ENCODE measurements around the gene CTBP1. TPM values are rescaled to one million over a fixed set of nuclear protein-coding genes. Genes with fewer than 3 reads are reported as not detected.
A peak's percentile ranks its signal among the peaks of the same experiment; 100 is the strongest.

The CTBP1 gene
- total RNA-seq, 4 donors from 2014 or later, result 145 to 255 (median 181) TPM

GRCh38 chr4:1178300-1179088 lies 70.4 kb downstream of the CTBP1 start:
- Histone ChIP-seq H3K9me3 (no peaks in the 10 kb centered on the region), H3K27me3 (no peaks in the 10 kb centered on the region), H3K36me3 (no peaks in the 10 kb centered on the region), H3K27ac (no peak overlapping the region), H3K4me3 (no peak overlapping the region), H3K4me1 (peaks cover 31% of the 10 kb centered on the region)
- WGBS, result 77% methylated on average over 4 of the region's 11 CpGs
- no peak for DNase-seq (ENCODE audit: low spot score in 2 of 2)
- TF ChIP-seq CTCF (IDR thresholded peaks at IDR 0.05) (no peak), POLR2AphosphoS5 (IDR thresholded peaks at IDR 0.05) (no peak), POLR2A (IDR thresholded peaks at IDR 0.05) (no peak), EP300 (IDR thresholded peaks at IDR 0.05) (no peak)

- H3K4me3 ChIP-seq, result no peak overlapping the region
- peak in 1 of 2 donors; percentile 66 for DNase-seq (ENCODE audit: low spot score in 2 of 2)
- no peaks in the 10 kb centered on the region for H3K9me3 ChIP-seq
- no peaks in the 10 kb centered on the region for H3K36me3 ChIP-seq
- peak overlapping the region; percentile 54 for H3K27ac ChIP-seq
- 33% methylated on average over 7 of the region's 28 CpGs for WGBS
- peaks cover 41% of the 10 kb centered on the region for H3K4me1 ChIP-seq
- H3K27me3 ChIP-seq, result peaks cover 7% of the 10 kb centered on the region
- no peak for TF ChIP-seq CTCF (IDR thresholded peaks at IDR 0.05)
- TF ChIP-seq POLR2AphosphoS5 (IDR thresholded peaks at IDR 0.05), result no peak
- no peak for TF ChIP-seq EP300 (IDR thresholded peaks at IDR 0.05)
- TF ChIP-seq POLR2A (IDR thresholded peaks at IDR 0.05), result no peak
Observed at GRCh38 chr4:1177274-1178141, 71.4 kb downstream of the CTBP1 start.

- WGBS, result no CpG with 5 or more reads among the region's 1 CpG
- Histone ChIP-seq H3K4me1 (peaks cover 49% of the 10 kb centered on the region), H3K27ac (peak overlapping the region; percentile 54), H3K4me3 (no peak overlapping the region), H3K27me3 (peaks cover 16% of the 10 kb centered on the region), H3K9me3 (no peaks in the 10 kb centered on the region), H3K36me3 (no peaks in the 10 kb centered on the region)
- no peak for TF ChIP-seq CTCF (IDR thresholded peaks at IDR 0.05)
- TF ChIP-seq EP300 (IDR thresholded peaks at IDR 0.05), result no peak
- TF ChIP-seq POLR2AphosphoS5 (IDR thresholded peaks at IDR 0.05), result no peak
- no peak for TF ChIP-seq POLR2A (IDR thresholded peaks at IDR 0.05)
- DNase-seq (ENCODE audit: low spot score in 2 of 2), result no peak
Observed at GRCh38 chr4:1176398-1177273, 72.3 kb downstream of the CTBP1 start.

GRCh38 chr4:1175635-1176229 lies 73.2 kb downstream of the CTBP1 start:
- no peaks in the 10 kb centered on the region for H3K36me3 ChIP-seq
- DNase-seq (ENCODE audit: low spot score in 2 of 2), result no peak
- peaks cover 58% of the 10 kb centered on the region for H3K4me1 ChIP-seq
- no peak overlapping the region for H3K4me3 ChIP-seq
- H3K9me3 ChIP-seq, result no peaks in the 10 kb centered on the region
- peaks cover 25% of the 10 kb centered on the region for H3K27me3 ChIP-seq
- H3K27ac ChIP-seq, result no peak overlapping the region
- WGBS, result 94% methylated on average over 5 of the region's 7 CpGs
- TF ChIP-seq CTCF (IDR thresholded peaks at IDR 0.05), result no peak
- TF ChIP-seq EP300 (IDR thresholded peaks at IDR 0.05), result no peak
- no peak for TF ChIP-seq POLR2AphosphoS5 (IDR thresholded peaks at IDR 0.05)
- no peak for TF ChIP-seq POLR2A (IDR thresholded peaks at IDR 0.05)
